Measurements from ENCODE around the gene MYH7.

MYH7 gene

DNA sequence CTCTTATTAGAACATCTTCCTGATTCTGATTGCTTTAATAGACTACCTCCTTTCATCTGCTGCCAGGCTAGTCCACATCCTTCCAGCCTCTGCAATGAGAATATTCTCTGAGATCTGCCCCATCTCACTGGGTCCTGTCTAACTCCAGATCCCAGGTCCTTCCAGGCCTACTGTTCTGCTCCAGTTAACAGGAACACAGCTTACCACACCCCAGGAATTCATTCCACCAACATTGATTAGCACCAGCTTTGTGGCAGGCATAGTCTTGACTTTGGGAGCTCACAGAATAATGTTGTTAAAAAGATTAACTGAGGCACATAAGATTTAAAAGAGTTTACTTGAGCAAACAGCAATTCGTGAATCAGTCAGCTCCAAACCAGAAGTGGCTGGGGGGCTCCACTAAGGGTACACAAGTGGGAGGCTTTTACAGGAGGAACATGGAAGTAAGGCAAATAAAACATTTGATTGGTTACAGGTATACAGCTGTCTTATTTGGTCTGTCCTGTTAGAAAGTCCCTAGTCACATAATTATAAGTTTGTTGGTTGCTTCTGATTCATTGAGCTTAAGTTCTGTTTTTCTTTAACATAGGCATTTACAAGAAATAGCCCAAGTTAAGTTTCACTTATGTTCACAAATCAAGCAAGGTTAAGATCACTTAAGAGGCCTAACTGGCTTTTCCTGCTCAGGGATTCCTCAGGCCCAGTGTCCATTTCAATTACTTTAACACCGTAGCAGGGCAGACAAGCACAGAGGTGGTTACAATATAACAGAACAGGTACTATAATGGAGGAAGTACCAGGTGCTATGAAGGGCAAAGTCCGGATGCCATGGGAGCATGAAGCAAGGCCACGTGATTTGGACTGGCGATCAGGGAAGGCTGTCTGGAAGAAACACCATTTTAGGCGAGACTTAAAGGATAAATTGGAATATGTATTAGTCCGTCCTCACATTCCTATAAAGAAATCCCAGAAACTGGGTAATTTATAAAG lies 12.2 kb upstream of the MYH7 start:
- no peak for DNase-seq

DNA sequence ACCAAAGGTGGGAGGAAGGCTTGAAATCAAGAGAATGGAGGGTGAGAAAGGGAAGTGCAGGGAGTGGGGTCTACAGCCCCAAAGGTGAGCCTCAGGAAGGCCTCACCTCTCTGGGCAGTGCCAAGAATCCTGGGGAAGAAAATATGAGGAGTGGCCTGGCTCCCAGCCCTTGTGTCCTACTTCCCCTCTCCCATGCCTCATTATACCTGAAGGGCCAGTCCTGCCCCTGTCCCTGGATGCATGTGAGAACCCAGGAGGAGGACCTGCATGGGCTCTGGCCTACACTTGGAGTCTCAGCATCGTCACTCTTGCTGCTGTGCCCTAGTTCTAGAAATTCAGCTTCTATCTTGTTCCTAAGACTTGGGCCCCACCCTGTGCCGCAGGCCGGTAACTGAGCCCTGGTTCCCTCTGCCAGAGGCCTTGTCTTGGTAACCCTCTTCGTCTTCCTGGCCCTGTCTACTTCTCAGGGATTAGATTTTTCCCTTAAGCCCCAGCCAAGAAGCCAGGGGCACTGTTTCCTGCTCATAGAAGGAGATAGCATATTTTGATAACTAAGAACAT lies 10.9 kb upstream of the MYH7 start:
- DNase-seq: no peak

DNA sequence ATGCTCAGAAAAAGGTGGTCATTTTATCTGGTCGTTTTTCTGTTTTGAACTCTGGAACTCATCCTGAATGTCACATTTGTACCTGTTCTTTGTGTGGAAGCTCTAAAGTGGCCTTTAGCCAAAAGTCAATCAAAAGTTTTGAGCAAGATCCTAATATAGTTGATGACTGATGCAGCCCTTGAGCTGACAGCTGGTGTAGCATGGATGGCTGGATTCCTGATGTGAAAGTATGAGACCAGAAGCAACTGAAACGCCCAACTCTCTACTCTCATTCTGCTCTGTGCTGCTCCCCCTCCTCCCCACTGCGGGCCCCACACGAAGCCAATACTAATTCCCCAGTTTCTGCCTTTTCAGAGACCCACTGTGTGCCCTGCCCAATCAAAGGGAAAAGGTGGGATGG lies 10.3 kb upstream of the MYH7 start:
- DNase-seq: no peak

DNA sequence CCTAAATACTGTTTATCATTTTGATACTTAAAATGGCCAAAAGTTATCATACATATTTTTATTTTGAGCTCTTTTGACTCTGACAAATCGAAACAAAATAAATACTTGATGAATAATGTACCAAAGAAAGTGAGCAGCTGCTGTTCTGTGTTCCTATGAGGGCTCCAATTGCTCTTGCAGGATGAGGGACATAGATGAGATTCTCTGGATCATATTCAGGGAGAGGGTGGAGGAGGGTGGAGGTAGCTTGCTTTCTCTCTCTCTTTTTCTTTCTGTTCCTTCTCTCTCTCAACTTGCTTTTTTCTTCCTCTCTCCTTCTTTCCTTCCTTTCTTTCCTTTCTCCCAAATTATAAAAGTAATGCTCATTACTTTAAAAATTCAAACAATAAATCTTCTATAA lies 8.9 kb upstream of the MYH7 start:
- no peak for DNase-seq

DNA sequence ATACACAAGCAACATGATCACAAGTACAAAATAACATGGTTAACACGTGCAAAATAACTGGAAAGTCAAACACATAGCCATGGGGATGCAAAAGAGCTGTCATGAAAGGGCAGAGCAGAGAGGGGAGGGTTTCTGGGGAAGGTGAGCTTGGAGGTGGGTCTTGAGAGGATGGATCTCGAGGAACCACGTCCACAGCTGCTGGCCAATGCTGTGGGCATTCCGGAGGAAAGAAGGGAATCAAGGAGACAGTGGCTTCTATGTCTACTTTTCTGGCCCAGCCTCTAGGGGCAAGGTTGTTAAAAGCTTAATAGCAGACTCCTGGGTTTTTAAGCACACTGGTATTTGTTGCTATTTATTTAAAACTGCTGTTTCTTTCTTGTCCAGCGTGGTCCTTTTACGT lies 8.4 kb upstream of the MYH7 start:
- no peak for DNase-seq

DNA sequence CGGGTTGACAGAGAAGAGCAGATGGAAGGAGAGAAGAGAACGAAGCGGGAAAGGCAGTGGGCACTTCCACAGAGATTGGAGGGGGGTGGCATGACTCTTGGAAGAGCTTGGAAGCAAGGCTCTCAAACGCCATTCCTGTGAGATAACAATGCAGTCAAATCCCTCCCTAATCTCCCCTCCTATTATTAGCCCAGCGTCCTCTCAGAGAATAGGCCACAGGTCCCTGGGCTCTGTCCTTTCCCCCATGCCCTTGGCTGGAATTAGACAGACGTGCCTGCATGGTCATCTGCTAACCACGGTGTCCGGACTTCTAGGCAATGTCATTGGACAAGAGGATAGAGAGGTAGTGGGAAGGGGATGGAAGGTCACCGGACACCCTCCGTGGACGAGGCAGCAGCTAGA lies 8.0 kb upstream of the MYH7 start:
- no peak for DNase-seq

DNA sequence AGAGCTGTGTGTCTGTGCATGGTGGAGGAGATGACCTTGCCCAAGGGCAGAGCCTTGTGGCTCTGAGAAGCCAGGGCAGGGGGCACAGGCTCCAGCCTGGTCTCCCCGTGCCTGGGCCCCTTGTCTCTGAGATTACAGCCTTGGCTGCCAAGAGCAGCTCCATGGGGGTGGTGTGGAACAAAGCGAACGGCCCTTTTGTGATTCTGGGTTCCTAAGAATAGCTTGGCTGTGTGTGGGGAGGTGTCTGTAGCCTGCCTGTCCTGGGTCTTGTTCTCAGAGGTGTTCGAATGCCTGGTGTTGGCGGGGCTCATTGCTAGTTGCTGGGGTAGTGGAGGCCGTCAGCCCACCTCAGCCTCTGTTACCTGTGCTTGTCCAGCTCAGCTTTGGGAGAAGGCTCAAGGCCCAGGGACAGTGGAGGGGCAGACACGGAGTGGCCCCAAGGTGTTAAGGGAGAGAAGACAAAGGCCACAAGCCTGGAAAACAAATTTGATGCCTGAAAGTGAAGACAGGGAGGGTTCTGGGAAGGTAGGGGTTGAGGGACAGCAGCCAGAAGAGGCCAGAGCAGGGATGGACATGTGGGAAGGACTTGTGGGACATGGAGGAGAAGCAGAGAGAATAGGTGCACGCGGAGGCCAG lies 7.4 kb upstream of the MYH7 start:
- no peak for DNase-seq

DNA sequence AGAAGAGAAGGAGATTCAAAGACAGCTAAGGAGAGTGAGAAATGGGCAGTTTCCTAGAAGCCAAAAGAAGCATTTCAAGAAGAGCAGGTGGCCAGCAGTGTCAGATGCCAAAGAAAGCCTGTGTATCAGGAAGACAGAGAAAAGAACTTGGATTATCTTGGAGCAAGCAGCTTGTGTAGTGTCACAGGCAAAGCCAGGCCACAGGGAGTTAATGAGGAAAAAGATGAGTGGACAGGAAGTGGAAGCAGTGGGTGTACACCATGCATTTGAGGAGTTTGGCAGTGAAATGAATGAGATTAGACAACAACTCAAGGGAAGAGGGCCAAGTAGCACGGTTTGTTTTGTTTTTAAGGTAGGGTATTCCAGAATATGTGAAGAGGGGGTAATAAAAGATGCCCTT lies 5.6 kb upstream of the MYH7 start:
- no peak for DNase-seq

DNA sequence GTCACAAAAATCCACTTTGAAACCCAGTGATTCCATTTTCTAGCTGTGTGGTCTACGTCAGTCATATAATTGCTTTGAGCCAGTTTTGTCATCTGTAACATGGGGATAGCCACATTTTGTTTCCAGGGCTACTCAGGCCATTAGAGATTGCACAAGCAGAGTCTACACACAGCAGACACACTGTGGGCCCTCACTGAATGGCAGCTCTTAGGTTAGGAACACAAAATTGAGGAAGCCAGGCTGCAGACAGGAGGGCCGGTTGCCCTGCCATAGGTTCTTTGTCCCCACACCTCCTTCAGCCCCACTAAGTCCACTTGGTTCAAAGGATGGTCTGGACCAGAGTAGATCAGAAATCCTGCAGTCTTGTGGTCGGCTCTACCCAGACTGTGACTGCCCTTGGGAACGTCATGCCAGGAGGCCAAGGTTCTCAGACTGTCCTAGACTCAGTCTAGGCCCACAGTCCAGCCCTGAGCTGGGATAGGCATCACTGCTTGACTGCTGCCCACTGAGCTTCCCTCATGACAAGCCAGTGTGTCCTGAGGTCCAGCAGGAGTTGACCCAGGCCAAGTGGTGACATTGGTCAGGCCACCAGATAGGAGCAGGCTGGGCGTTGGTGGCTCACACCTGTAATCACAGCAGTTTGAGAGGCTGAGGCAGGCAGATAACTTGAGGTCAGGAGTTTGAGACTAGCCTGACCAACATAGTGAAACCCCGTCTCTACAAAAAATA lies 3.8 kb upstream of the MYH7 start:
- no peak for DNase-seq

DNA sequence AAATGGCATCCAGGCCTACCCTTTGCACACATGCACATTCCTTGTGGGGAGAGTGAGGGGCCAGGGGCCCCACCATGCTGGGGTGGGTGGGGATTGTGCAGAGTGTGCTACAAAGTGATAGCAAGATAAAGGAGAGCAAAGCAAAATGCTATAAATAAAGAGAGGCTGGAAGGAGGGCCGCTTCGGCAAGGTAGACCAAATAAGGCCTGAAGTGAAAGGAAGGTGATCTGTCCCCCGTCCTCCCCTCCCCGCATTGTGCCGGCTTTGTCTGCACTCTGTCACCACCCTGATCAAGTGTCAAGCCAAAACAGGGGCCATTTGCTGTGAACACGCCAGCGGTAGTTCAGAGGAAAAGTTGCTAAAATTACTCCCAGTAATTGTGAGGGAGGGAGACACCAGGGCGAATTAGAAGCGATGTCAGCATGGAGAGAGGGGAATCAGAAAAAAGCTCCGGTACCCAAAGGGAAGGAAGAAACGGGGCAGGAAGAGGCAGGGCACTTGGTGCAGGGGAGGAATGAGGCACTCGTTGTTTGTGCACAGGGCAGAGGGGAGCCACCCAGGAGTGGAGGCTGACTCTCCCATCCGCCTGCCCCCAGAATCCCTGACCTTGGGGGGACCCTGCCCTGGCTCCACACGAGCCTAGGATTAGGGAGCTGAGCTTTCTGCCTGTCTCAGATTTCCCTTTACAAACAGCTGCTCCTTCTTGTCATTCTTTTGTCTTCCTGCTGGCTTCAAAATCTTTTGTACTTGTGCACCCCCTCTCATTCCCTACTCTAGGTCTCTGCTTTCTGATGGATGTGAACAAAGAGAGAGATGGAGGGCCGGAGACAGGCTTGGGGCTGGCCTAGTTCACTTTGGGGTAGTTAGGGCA lies 2.9 kb upstream of the MYH7 start:
- no peak for DNase-seq

DNA sequence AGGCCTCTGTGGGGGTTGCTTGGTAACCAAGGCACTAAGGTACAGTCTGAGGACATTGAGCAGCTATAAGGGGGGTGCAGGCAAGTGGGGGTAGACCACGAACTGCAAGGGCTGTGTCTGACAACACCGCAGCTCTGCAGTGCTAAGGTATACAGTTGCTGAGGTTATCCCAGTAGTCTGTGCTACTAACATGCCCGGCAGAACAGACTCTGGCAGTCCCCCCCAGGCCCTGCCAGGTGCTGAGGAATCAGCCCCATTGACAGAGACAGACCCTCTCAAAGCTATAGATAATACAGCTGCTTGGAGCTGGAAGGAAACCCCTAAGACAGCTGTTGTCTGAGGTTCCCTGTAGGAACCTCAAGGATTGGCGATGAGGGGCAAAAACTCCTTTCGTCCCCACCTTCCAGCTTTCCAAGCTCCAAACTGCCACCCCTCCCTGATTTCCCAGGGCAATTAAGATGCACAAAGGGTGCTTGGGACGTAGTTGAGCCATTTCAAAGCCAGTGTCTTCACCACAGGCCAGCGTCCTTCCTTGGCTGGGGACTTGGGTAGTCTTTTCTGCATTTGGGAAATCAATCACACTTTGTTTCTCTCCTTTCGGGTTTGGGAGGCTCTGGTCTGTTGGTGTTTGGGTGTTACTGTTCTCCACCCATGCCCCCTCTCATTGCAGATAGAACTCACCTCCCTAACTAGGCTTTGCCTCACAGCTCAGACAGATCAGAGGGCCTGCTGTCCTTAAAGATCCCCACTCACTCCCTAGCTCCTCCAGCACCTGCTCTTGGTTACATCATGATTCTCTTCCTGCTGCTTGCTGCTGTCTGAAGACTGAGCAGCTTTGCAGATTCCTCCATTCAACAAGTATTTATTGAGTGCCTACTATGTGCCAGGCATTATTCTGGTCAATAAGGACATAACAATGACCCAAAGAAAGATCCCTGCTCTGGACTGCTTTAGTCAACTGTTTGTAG lies 2.0 kb upstream of the MYH7 start:
- DNase-seq: no peak

DNA sequence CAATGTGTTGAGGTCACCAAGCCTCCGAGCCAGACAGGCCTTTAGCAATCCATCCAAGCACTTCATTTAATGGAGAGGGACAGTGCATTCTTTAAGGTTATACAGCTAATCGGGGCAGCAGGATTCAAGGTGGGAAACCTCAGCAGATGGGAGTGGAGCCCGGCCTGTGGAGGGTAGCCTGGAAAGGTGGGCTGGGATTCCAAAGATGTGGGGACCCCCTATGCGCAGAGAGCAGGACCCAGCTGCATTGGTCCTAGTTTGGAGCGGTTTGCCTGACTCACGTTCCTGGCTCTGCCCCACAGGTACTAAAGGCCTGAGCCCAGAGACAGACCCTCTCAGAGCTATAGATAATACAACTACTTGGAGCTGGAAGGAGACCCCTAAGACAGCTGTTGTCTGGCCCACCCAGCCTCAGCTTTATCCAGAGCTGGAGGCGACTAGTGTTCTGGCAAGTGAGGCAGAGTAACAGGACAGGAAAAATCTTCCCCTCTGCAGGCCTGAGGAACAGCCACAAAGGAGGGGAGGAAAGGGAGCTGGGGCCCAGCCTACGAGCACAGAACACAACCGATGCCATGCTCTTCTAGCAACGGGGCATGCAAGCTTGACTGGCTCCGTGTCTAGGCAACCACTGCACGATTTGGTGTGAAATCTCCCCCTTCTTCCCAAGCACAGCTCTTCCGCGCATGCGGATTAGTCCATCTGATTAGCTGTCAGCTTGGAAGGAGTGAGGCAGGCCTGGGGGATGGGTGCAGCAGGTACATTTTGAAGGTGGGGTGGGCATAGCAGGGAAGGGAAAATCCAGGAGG lies 1.1 kb upstream of the MYH7 start:
- no peak for DNase-seq

DNA sequence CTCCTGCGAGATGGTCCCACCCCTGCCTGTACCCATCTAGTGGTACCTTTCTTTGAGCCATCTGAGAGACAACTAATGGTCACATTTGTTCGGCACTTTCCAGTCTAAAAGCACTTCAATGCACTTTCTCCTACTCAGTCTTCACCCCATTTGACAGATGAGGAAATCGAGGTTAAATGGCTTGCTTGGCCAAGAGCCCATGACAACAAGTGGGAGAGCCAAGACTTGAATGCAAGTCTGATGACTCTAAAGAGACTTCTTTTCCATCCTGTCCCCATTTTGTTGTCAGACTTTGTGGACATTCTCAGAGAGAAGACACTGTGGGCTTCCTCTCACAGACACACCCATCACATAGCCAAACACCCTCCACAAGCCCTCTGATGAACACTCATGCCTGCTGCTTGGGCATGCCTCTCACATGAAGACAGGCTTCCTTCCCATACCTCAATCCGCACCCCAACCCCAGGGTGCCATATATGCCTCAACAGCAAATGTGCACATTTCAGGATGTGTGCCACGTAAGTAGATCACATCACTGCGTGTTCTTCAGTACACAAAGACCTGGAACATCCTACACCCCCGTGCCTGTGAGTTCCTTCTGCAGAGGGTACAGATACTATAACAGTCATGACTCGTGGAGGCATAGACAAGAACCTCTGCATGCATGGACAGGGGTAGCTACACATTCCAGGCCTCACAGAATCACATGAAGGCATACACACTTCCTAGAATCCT lies 805 bp downstream of the MYH7 start:
- no peak for DNase-seq

DNA sequence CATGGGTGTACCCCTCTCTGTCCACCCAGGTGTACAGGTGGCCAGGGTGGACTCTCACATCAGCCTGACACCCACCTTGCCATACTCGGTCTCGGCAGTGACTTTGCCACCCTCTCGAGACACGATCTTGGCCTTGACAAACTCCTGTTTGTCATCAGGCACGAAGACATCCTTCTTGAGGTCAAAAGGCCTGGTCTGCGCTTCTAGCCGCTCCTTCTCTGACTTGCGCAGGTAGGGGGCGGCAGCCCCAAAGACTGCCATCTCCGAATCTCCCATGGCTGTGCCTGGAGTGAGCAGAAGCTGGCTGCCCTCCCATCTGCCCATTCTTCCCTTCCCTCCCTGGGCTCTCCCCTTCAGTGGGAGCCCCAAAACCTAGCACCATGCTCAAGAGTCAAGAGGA lies 2.0 kb downstream of the MYH7 start:
- no peak for DNase-seq

DNA sequence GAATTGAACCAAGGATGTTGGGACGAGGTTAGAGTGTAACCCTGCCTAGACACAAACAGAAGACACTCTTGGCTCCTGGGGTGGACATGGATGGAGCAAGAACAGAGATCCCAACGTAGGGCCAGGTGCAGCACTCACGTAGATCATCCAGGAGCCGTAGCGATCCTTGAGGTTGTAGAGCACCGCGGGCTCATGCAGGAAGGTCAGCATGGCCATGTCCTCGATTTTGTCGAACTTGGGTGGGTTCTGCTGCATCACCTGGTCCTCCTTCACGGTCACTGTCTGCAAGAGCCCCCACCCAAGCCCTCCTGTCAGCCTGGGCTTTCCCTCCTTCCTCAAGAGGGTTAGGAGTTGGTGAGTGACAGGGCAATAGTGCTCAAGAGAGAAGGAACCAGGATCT lies 2.5 kb downstream of the MYH7 start:
- no peak for DNase-seq

DNA sequence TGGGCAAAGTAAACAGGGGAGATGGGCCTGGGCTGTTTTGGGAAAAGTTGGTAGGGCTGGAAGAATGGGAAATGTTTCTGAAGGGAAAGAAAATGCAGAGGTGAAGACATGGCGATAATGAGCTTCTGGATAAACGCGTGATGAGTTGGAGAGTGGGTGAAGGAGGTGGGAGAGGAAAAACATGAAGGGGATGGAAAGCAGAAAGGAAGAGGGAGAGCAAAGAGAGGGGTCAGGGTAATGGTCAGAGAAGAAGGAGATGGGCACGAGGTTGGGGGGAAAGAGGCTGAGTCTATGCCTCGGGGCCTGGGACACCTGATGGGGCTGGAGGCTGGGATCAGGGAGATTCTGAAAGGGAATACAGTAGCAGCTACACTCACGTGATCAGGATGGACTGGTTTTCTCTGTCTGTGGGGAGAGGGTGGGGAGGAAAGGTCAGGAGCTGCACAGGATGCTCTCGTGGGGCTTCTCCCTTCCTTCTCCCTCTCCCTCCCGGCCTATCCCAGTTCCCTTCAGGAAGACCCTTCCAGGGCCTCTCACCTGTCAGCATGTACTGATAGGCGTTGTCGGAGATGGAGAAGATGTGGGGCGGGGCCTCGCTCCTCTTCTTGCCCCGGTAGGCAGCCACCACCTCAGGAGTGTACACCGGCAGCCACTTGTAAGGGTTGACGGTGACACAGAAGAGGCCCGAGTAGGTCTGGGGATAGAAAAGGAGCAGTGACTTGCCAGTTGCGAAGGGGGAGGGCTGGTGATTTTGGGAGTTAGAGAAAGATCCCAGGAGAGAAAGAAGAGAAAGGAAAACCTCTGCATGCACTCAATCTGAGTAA lies 3.1 kb downstream of the MYH7 start:
- no peak for DNase-seq

DNA sequence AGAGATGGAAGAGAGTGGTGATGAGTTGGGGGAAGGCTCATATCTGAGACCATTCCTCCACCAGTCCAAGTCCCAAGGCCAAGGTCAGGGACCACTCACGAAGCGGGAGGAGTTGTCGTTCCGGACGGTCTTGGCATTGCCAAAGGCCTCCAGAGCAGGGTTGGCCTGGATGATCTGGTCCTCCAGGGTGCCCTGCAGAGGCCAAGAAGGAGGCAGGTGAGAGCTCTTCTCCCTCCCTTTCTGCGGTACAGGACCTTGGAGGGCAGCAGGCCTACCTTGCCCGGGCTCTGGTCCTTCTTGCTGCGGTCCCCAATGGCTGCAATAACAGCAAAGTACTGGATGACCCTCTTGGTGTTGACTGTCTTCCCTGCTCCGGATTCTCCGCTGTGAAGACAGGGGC lies 4.0 kb downstream of the MYH7 start:
- DNase-seq: no peak

DNA sequence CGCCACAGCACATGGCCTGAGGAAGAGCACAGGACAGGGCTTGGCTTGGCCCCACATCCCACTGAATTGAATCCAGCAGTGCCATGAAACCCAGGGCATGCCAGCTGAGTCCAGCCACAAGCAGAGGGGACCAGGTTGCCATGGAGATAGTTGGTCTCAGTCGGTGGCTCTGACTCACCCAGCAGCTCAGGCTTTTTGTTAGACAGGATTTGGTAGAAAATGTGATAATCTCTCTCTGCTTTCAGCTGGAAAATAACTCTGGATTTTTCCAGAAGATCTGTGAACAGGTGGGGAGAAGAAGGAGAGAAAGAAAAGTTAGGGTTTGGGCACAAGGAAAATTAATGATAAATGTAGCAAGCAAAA lies 4.8 kb downstream of the MYH7 start:
- DNase-seq: peak; percentile 44
